ENCODE results near the gene ABCC9. TPM values are rescaled to one million over a fixed set of nuclear protein-coding genes. Genes with fewer than 3 reads are reported as not detected.

Gene ABCC9
- total RNA-seq, 1 experiment from 2014 or later, result not detected

DNA sequence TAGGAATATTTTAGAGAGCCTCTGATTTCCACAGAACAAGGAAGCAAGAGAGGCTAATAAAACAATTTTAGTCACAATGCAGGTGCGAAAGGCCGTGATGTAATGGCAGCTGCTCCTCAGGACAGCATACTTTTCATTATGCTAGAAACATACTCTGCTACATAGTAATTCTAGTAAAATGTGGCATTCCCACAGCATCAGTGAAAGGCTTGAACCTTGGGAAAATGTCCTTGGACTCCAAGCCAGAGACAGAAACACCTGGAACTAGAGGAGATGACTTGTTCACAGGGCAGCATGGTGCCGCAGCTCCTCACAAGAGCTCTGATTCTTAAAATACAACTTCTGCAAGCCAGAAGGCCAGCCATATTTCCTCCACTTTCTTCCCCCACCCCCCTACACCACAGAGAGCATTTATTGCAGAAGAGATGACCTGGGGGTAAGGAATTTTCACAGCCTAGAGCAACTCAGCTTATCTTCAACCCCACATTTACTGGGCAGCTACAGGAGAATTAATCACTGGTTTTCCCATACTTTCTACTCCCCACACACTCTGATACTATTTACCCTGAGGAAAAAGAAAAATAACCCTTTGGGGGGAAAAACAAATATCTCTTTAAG is 15.8 kb downstream of the ABCC9 start:
- H4K20me1 ChIP-seq (ENCODE audit: insufficient read depth, low read depth, low read length), result no peaks in the 10 kb centered on the region
- H3K4me3 ChIP-seq (ENCODE audit: low read length), result no peak overlapping the region
- no peak overlapping the region for H3K9ac ChIP-seq (ENCODE audit: low read length)
- H3K4me2 ChIP-seq (ENCODE audit: low read depth, low read length, poor library complexity, severe bottlenecking), result no peak overlapping the region
- no peaks in the 10 kb centered on the region for H3K27me3 ChIP-seq (ENCODE audit: low read length)
- no peaks in the 10 kb centered on the region for H3K36me3 ChIP-seq (ENCODE audit: insufficient read depth, low read length)
- no peaks in the 10 kb centered on the region for H3K4me1 ChIP-seq (ENCODE audit: low read length)
- no peaks in the 10 kb centered on the region for H3K9me2 ChIP-seq (replicated peaks; ENCODE audit: insufficient read depth, low read length)
- H2AFZ ChIP-seq (ENCODE audit: low read length), result no peak overlapping the region
- no peaks in the 10 kb centered on the region for H3K79me2 ChIP-seq (ENCODE audit: low read length)
- no peak overlapping the region for H3K27ac ChIP-seq (ENCODE audit: low read length)
- no peak for DNase-seq
- H3K9me3 ChIP-seq (ENCODE audit: low read length), result no peaks in the 10 kb centered on the region

DNA sequence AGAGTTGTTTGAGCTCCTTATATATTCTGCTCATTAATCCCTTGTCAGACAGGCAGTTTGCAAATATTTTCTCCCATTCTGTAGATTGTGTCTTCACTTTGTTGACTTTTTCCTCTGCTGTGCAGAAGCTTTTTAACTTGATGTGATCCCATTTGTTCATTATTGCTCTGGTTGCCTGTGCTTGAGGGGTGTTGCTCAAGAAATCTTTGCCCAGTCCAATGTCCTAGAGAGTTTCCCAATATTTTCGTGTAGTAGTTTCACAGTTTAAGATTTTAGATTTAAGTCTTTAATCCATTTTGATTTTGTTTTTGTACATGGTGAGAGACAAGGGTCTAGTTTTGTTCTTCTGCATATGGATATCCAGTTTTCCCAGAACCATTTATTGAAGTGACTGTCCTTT is 19.8 kb downstream of the ABCC9 start:
- no peak for DNase-seq
- no peaks in the 10 kb centered on the region for H3K27me3 ChIP-seq (ENCODE audit: low read length)
- H3K9me2 ChIP-seq (replicated peaks; ENCODE audit: insufficient read depth, low read length), result no peaks in the 10 kb centered on the region
- no peaks in the 10 kb centered on the region for H4K20me1 ChIP-seq (ENCODE audit: insufficient read depth, low read depth, low read length)
- H3K9me3 ChIP-seq (ENCODE audit: low read length), result no peaks in the 10 kb centered on the region
- no peak overlapping the region for H3K4me3 ChIP-seq (ENCODE audit: low read length)
- H2AFZ ChIP-seq (ENCODE audit: low read length), result no peak overlapping the region
- H3K27ac ChIP-seq (ENCODE audit: low read length), result no peak overlapping the region
- H3K36me3 ChIP-seq (ENCODE audit: insufficient read depth, low read length), result no peaks in the 10 kb centered on the region
- no peaks in the 10 kb centered on the region for H3K79me2 ChIP-seq (ENCODE audit: low read length)
- no peak overlapping the region for H3K4me2 ChIP-seq (ENCODE audit: low read depth, low read length, poor library complexity, severe bottlenecking)
- no peak overlapping the region for H3K9ac ChIP-seq (ENCODE audit: low read length)
- no peaks in the 10 kb centered on the region for H3K4me1 ChIP-seq (ENCODE audit: low read length)

DNA sequence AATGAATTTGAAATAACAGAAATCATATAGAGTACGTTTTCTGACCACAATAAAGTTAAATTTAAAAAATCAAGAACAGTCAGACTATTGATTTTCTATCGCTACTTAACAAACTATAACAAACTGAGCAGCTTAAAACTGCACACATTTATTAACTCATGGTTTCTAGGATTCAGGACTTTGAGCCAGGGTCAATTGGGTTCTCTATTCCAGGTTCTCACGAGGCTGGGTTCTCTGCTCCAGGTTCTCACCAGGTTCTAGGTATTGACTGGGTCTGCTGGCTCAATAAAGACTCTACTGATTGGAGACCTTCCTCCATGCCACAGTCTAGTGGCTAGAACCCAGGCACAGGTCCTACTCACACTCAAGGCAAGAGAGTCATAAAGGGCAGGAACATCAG is 22.8 kb downstream of the ABCC9 start:
- Histone ChIP-seq H3K27ac (ENCODE audit: low read length) (no peak overlapping the region), H3K4me3 (ENCODE audit: low read length) (no peak overlapping the region), H3K79me2 (ENCODE audit: low read length) (no peaks in the 10 kb centered on the region), H3K4me2 (ENCODE audit: low read depth, low read length, poor library complexity, severe bottlenecking) (no peak overlapping the region), H4K20me1 (ENCODE audit: insufficient read depth, low read depth, low read length) (no peaks in the 10 kb centered on the region), H3K4me1 (ENCODE audit: low read length) (no peaks in the 10 kb centered on the region), H3K27me3 (ENCODE audit: low read length) (no peaks in the 10 kb centered on the region), H3K9me3 (ENCODE audit: low read length) (no peaks in the 10 kb centered on the region), H3K36me3 (ENCODE audit: insufficient read depth, low read length) (no peaks in the 10 kb centered on the region), H3K9me2 (replicated peaks; ENCODE audit: insufficient read depth, low read length) (no peaks in the 10 kb centered on the region), H3K9ac (ENCODE audit: low read length) (no peak overlapping the region), H2AFZ (ENCODE audit: low read length) (no peak overlapping the region)
- no peak for DNase-seq

DNA sequence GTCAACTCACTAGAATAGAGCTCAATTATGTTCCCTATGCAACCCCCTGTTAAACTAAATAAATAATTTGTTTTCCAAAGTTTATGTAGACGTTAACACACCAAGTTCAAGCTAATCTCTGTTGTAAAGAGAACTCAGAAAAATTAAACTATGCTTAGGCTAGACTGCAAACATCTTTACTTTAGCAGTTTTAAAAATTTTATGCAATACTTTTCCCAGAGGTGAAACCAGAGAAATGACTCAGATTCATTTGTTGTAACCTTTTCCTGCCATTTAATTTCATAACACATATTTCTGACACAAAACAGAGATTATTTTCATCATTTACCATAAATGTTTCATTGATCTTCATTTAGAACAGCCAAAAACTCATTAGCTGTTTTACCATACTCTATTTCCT is 27.4 kb downstream of the ABCC9 start:
- H3K9me3 ChIP-seq (ENCODE audit: low read length), result no peaks in the 10 kb centered on the region
- no peaks in the 10 kb centered on the region for H3K79me2 ChIP-seq (ENCODE audit: low read length)
- H3K27ac ChIP-seq (ENCODE audit: low read length), result no peak overlapping the region
- no peaks in the 10 kb centered on the region for H4K20me1 ChIP-seq (ENCODE audit: insufficient read depth, low read depth, low read length)
- no peaks in the 10 kb centered on the region for H3K27me3 ChIP-seq (ENCODE audit: low read length)
- no peak overlapping the region for H3K9ac ChIP-seq (ENCODE audit: low read length)
- H3K9me2 ChIP-seq (replicated peaks; ENCODE audit: insufficient read depth, low read length), result no peaks in the 10 kb centered on the region
- no peak for DNase-seq
- no peak overlapping the region for H3K4me2 ChIP-seq (ENCODE audit: low read depth, low read length, poor library complexity, severe bottlenecking)
- no peaks in the 10 kb centered on the region for H3K36me3 ChIP-seq (ENCODE audit: insufficient read depth, low read length)
- H2AFZ ChIP-seq (ENCODE audit: low read length), result no peak overlapping the region
- no peaks in the 10 kb centered on the region for H3K4me1 ChIP-seq (ENCODE audit: low read length)
- no peak overlapping the region for H3K4me3 ChIP-seq (ENCODE audit: low read length)

DNA sequence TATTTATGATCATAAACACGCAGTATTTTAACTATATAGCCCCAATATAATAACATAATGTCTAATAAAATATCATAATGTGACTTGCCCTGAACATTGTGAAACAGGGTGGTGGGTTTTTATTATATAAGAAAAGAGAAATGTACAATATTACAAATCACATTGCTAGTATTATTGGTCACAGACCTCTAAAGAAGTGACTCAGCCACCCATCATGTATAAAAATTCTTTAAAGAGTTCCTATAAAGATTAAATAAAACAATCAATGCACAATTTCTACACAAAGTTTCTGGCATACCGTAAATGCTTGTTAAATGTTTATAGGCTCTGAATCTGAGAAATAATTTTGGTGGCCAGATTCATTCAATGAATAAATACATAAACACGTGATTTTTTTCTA is 28.9 kb downstream of the ABCC9 start:
- Histone ChIP-seq H3K4me3 (ENCODE audit: low read length) (no peak overlapping the region), H2AFZ (ENCODE audit: low read length) (no peak overlapping the region), H3K9me2 (replicated peaks; ENCODE audit: insufficient read depth, low read length) (no peaks in the 10 kb centered on the region), H3K4me1 (ENCODE audit: low read length) (no peaks in the 10 kb centered on the region), H3K27me3 (ENCODE audit: low read length) (no peaks in the 10 kb centered on the region), H3K27ac (ENCODE audit: low read length) (no peak overlapping the region), H3K36me3 (ENCODE audit: insufficient read depth, low read length) (no peaks in the 10 kb centered on the region), H3K9me3 (ENCODE audit: low read length) (no peaks in the 10 kb centered on the region), H4K20me1 (ENCODE audit: insufficient read depth, low read depth, low read length) (no peaks in the 10 kb centered on the region), H3K79me2 (ENCODE audit: low read length) (no peaks in the 10 kb centered on the region), H3K4me2 (ENCODE audit: low read depth, low read length, poor library complexity, severe bottlenecking) (no peak overlapping the region), H3K9ac (ENCODE audit: low read length) (no peak overlapping the region)
- no peak for DNase-seq

DNA sequence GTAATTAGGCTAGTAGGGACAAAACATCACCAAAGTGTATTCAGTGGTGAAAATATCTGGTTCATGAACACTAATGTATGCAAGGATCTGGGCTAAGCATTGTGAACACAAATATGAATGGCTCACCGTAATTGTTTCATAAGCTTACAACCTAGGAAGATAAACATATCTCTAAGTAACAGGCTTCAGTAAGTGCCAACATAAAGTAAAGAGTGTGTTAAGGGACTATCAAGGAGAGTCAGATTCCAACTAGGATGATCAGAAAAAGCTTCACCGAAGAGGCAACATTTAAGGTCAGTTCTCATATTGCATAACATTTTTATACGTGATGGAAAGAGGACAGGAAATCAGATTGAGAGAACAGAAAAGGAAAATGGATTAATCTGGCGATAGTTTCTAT is 29.4 kb downstream of the ABCC9 start:
- H3K4me1 ChIP-seq (ENCODE audit: low read length), result no peaks in the 10 kb centered on the region
- H3K4me3 ChIP-seq (ENCODE audit: low read length), result no peak overlapping the region
- no peak overlapping the region for H3K4me2 ChIP-seq (ENCODE audit: low read depth, low read length, poor library complexity, severe bottlenecking)
- no peak overlapping the region for H3K9ac ChIP-seq (ENCODE audit: low read length)
- H3K27me3 ChIP-seq (ENCODE audit: low read length), result no peaks in the 10 kb centered on the region
- no peaks in the 10 kb centered on the region for H3K9me3 ChIP-seq (ENCODE audit: low read length)
- no peak overlapping the region for H3K27ac ChIP-seq (ENCODE audit: low read length)
- H2AFZ ChIP-seq (ENCODE audit: low read length), result no peak overlapping the region
- no peaks in the 10 kb centered on the region for H3K9me2 ChIP-seq (replicated peaks; ENCODE audit: insufficient read depth, low read length)
- no peaks in the 10 kb centered on the region for H3K36me3 ChIP-seq (ENCODE audit: insufficient read depth, low read length)
- DNase-seq, result no peak
- no peaks in the 10 kb centered on the region for H4K20me1 ChIP-seq (ENCODE audit: insufficient read depth, low read depth, low read length)
- H3K79me2 ChIP-seq (ENCODE audit: low read length), result no peaks in the 10 kb centered on the region

DNA sequence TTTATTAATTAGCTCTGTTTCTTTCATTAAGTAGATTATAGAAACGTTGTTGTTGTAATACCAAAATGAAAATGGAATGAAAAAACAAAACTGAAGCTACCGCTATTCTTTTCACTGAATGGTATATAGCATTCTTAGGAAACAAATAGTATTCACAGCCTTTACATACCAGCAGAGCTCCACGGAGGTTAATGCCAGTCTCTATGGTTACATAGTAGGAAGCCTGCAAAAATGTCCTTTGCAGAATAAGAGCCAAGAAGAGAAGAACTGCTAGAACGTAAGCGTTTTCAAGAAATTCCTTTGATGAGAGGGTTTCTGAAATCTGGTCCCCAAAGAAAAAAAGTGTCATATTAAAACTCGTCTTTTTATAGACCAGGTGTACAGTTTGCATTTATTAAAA is 30.6 kb downstream of the ABCC9 start:
- no peak overlapping the region for H3K9ac ChIP-seq (ENCODE audit: low read length)
- H3K9me3 ChIP-seq (ENCODE audit: low read length), result no peaks in the 10 kb centered on the region
- H4K20me1 ChIP-seq (ENCODE audit: insufficient read depth, low read depth, low read length), result no peaks in the 10 kb centered on the region
- no peaks in the 10 kb centered on the region for H3K4me1 ChIP-seq (ENCODE audit: low read length)
- no peak overlapping the region for H3K4me2 ChIP-seq (ENCODE audit: low read depth, low read length, poor library complexity, severe bottlenecking)
- no peak overlapping the region for H3K4me3 ChIP-seq (ENCODE audit: low read length)
- H3K9me2 ChIP-seq (replicated peaks; ENCODE audit: insufficient read depth, low read length), result no peaks in the 10 kb centered on the region
- no peak overlapping the region for H2AFZ ChIP-seq (ENCODE audit: low read length)
- H3K79me2 ChIP-seq (ENCODE audit: low read length), result no peaks in the 10 kb centered on the region
- no peak overlapping the region for H3K27ac ChIP-seq (ENCODE audit: low read length)
- no peaks in the 10 kb centered on the region for H3K27me3 ChIP-seq (ENCODE audit: low read length)
- DNase-seq, result no peak
- H3K36me3 ChIP-seq (ENCODE audit: insufficient read depth, low read length), result no peaks in the 10 kb centered on the region

DNA sequence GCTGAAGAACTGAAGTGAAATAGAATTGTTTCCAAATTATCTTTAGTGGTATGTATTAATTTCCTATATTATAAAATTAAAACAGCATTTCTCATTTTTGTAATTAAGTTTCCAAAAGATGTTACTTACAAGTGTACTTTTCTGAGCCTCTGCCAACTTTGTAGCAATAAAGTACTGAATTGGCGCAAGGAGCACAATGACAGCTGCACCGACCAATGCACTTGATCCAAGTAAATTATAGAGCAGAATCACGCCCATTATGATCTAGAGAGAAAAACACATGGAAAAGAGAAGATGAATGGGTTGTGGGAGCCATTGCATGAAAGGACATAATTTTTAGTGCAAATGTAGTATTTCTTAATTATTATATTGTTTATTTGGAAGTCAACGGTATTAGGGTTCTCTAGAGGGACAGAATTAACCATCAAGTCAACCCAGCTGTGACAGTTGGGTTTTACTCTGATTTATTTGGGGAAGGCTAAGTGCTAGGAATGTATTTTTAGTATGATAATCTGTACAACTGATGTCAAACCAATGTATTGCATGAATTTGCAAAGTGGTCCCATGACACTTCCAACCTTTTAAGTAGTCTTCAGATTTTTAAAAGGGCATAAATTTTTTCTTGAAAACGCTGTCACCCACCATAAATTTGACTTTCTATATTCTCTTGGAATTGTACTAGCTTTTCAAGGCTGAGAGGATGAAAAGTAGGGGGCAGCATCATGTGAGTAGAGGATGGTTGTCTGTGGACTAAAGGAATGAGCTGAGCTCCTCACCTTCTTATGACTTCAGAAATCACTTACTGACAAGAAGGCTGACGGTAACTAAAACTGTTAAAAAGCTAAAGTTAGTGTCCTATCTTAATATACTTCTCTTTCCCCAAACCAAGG is 33.0 kb downstream of the ABCC9 start:
- no peaks in the 10 kb centered on the region for H3K4me1 ChIP-seq (ENCODE audit: low read length)
- no peak overlapping the region for H3K9ac ChIP-seq (ENCODE audit: low read length)
- no peak overlapping the region for H3K4me2 ChIP-seq (ENCODE audit: low read depth, low read length, poor library complexity, severe bottlenecking)
- DNase-seq, result no peak
- H4K20me1 ChIP-seq (ENCODE audit: insufficient read depth, low read depth, low read length), result no peaks in the 10 kb centered on the region
- no peaks in the 10 kb centered on the region for H3K9me2 ChIP-seq (replicated peaks; ENCODE audit: insufficient read depth, low read length)
- H3K9me3 ChIP-seq (ENCODE audit: low read length), result no peaks in the 10 kb centered on the region
- H3K36me3 ChIP-seq (ENCODE audit: insufficient read depth, low read length), result no peaks in the 10 kb centered on the region
- no peak overlapping the region for H3K27ac ChIP-seq (ENCODE audit: low read length)
- H3K4me3 ChIP-seq (ENCODE audit: low read length), result no peak overlapping the region
- H3K27me3 ChIP-seq (ENCODE audit: low read length), result no peaks in the 10 kb centered on the region
- no peak overlapping the region for H2AFZ ChIP-seq (ENCODE audit: low read length)
- no peaks in the 10 kb centered on the region for H3K79me2 ChIP-seq (ENCODE audit: low read length)

Measured in Karpas-422 (cell line).